Right lobe of liver (tissue), 6 donors: ENCODE results near the gene KRT26. TPM values are rescaled to one million over a fixed set of nuclear protein-coding genes. Genes with fewer than 3 reads are reported as not detected.

Experiments used
- ATAC-seq, 4 donors: fragments of 200-7000 bp; cut with Tn5 transposase; one replicate each; pipeline ENCODE4 v1.9.1; 2020; ENCODE audit warnings: mild to moderate bottlenecking in 4 of 4, moderate library complexity in 4 of 4
- DNase-seq, 3 donors: peaks; one replicate each; pipeline ENCODE4 v3.0.0-alpha.2; 2020
- H3K27ac ChIP-seq, 3 donors: fragments of 200-600 bp; one replicate each; pipeline ENCODE4 v1.8.0; 2022
- H3K27me3 ChIP-seq, 2 donors: fragments of 200-600 bp; one replicate each; pipeline ENCODE4 v1.8.0; 2022
- H3K36me3 ChIP-seq, 4 donors: fragments of 200-600 bp; sonication (generic) in 1 of 4; one replicate each; pipeline versions ENCODE4 v1.5.1 to v1.8.0; 2017 to 2022; ENCODE audit warnings: control low read depth in 1 of 4
- H3K4me1 ChIP-seq, 4 donors: fragments of 200-600 bp; sonication (generic) in 1 of 4; one replicate each; pipeline versions ENCODE4 v1.5.1 to v1.8.0; 2017 to 2022; ENCODE audit warnings: control low read depth in 1 of 4
- H3K4me3 ChIP-seq, 3 donors: fragments of 200-600 bp; one replicate each; pipeline ENCODE4 v1.8.0; 2022
- H3K9me3 ChIP-seq, 4 donors: fragments of 200-600 bp; sonication (generic) in 1 of 4; one replicate each; pipeline versions ENCODE4 v1.5.1 to v1.8.0; 2017 to 2022; ENCODE audit warnings: control low read depth in 1 of 4
- CTCF ChIP-seq, 4 donors: fragments of 200-600 bp in 3 of 4; fragments of 450-650 bp in 1 of 4; IDR thresholded peaks; one replicate each; pipeline versions ENCODE4 v1.5.1 to v1.8.0; 2016 to 2022; ENCODE audit warnings: antibody characterized with exemption in 4 of 4, mild to moderate bottlenecking in 2 of 4
- POLR2A ChIP-seq: fragments of 450-650 bp; IDR thresholded peaks from one replicate; pipeline ENCODE4 v1.6.1; 2017; ENCODE audit warnings: antibody characterized with exemption, mild to moderate bottlenecking
- WGBS: methylation state at CpG from one replicate; pipeline ENCODE4 v1.1.6; 2018; ENCODE audit warnings: low coverage, low lambda C conversion rate; ENCODE audit not compliant: insufficient coverage; ENCODE audit errors: missing lambda C conversion rate; 5-methylcytosine and 5-hydroxymethylcytosine counted together
- intact Hi-C, 2 donors: fragments of 100-400 bp; cut with DNase I; formaldehyde crosslinking; loops; one replicate each; pipeline versions ENCODE4 v1.11.2 to v1.14.1; 2022
- total RNA-seq, 6 experiments: library from RNA; depleted of rRNA in 2 of 6; stranded (reverse); fragments of >200 nt in 2 of 6; fragmentation: NEBNext Ultra II Directional in 3 of 6; extraction: Animal tissue kit (Norgen Biotek cat#: 25700) in 3 of 6; gene quantifications; one replicate each; pipeline versions ENCODE4 v1.1.0 to v1.2.4, GENCODE V29; 2016 to 2023
- donor health status: DM: no; HTN: yes; CAD: no.
- donor health status: DM: no; HTN: no; CAD: no.
- donor health status: DM: no; HTN: no; CAD: no.
- donor health status: DM: no; HTN: yes; CAD: no.
- donor health status: DM: no; HTN: yes; CAD: no.

KRT26 gene
- total RNA-seq, 6 experiments from 2014 or later = not detected

GRCh38 chr17:40779181-40779909 lies 7.3 kb upstream of the KRT26 start:
- no peak for TF ChIP-seq POLR2A
- no peak for TF ChIP-seq CTCF (IDR thresholded peaks at IDR 0.05)
- intact Hi-C loops = no loop called here
- Histone ChIP-seq H3K9me3 (no peaks in the 10 kb centered on the region), H3K36me3 (no peaks in the 10 kb centered on the region), H3K4me1 (no peaks in the 10 kb centered on the region), H3K27ac (no peak overlapping the region), H3K27me3 (no peaks in the 10 kb centered on the region), H3K4me3 (no peak overlapping the region)
- ATAC-seq (peak in 3 of 4 donors; percentile 28 to 56 (median 35)), DNase-seq (no peak)
- WGBS = 34% methylated on average over 15 of the region's 37 CpGs

GRCh38 chr17:40778461-40778860 lies 6.5 kb upstream of the KRT26 start:
- H3K9me3 ChIP-seq = no peaks in the 10 kb centered on the region
- H3K36me3 ChIP-seq = no peaks in the 10 kb centered on the region
- TF ChIP-seq CTCF (IDR thresholded peaks at IDR 0.05) (no peak), POLR2A (no peak)
- intact Hi-C loops = no loop called here
- ATAC-seq = no peak
- no peak for DNase-seq
- WGBS = 38% methylated on average over 5 of the region's 5 CpGs
- H3K27ac ChIP-seq = no peak overlapping the region
- H3K4me3 ChIP-seq = no peak overlapping the region
- H3K27me3 ChIP-seq = no peaks in the 10 kb centered on the region
- H3K4me1 ChIP-seq = no peaks in the 10 kb centered on the region

- no peak for DNase-seq
- Histone ChIP-seq H3K4me1 (no peaks in the 10 kb centered on the region), H3K27ac (no peak overlapping the region), H3K27me3 (no peaks in the 10 kb centered on the region), H3K4me3 (no peak overlapping the region), H3K9me3 (no peaks in the 10 kb centered on the region), H3K36me3 (no peaks in the 10 kb centered on the region)
- 80% methylated on average over 3 of the region's 3 CpGs for WGBS
- intact Hi-C loops = no loop called here
- TF ChIP-seq POLR2A (no peak), CTCF (IDR thresholded peaks at IDR 0.05) (no peak)
- no peak for ATAC-seq
These were observed 6.0 kb upstream of the KRT26 start for GRCh38 chr17:40777971-40778370.

GRCh38 chr17:40777459-40777858 lies 5.5 kb upstream of the KRT26 start:
- 62% methylated on average over 7 of the region's 7 CpGs for WGBS
- no peaks in the 10 kb centered on the region for H3K27me3 ChIP-seq
- TF ChIP-seq POLR2A (no peak), CTCF (IDR thresholded peaks at IDR 0.05) (no peak)

More at GRCh38 chr17:40777459-40777858, 5.5 kb upstream of the KRT26 start:
- H3K36me3 ChIP-seq = no peaks in the 10 kb centered on the region
- no peaks in the 10 kb centered on the region for H3K4me1 ChIP-seq
- H3K27ac ChIP-seq = no peak overlapping the region
- no peaks in the 10 kb centered on the region for H3K9me3 ChIP-seq
- H3K4me3 ChIP-seq = no peak overlapping the region
- DNase-seq (no peak), ATAC-seq (no peak)
- intact Hi-C loops = no loop called here
